Erythroblast (primary cell): ENCODE data around the gene DIP2C.

Experiments
- GATA1 ChIP-seq: IDR thresholded peaks from 2 replicates; pipeline ENCODE4 v1.6.1; 2011; ENCODE audit warnings: low read depth, mild to moderate bottlenecking, control low read depth, low read length, moderate library complexity
- POLR2A ChIP-seq: IDR thresholded peaks from 2 replicates; pipeline ENCODE4 v1.6.1; 2011; ENCODE audit warnings: mild to moderate bottlenecking, low read length

DNA sequence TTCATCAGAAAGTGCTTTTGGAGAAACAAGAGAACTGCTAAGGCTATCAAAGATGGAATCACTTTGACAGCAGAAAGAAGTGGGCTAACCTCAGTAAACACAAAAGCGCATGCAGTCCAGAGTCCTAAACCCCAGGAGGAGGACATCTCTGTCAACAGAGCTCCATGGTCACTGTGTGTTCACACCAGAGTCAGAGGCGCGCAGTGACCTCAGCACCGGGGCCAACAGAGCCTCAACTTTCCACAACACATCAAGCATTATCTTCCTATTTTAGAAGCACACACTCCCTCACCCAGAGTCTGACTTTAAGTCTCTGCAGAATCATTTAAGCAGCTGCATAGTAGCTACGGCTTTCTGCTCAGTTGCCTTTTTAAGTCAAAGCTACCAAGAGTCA lies 195.3 kb downstream of the DIP2C start:
- TF ChIP-seq POLR2A (no peak), GATA1 (no peak)
